Stimulated activated CD8-positive, alpha-beta memory T cell treated with anti-CD3 and anti-CD28 coated beads, Interleukin-12 subunit alpha, Interleukin-12 subunit beta, amount 100 ng/mL, for 4 hours (primary cell): ENCODE data around the gene NTHL1.

Experiments
- DNase-seq: peaks from one replicate; pipeline ENCODE4 v3.0.0-alpha.2; 2020; ENCODE audit warnings: low read depth

NTHL1 gene

GRCh38 chr16:2047330-2048115 lies at the start of gene NTHL1, which contains the start of gene TSC2:
TSS of gene NTHL1 (minus strand) at chr16:2047834. CDS start at chr16:2047823, 11 bp downstream.
TSS of gene TSC2 (plus strand) at chr16:2047985. CDS start at chr16:2048616, 631 bp downstream.
- DNase-seq: peak; percentile 90

GRCh38 chr16:2096853-2097595 lies 49.4 kb upstream of the NTHL1 start:
- DNase-seq: no peak

- DNase-seq: no peak
Measured at GRCh38 chr16:2095918-2096582, 48.4 kb upstream of the NTHL1 start.

- DNase-seq: no peak
Measured at GRCh38 chr16:2095315-2095853, 47.8 kb upstream of the NTHL1 start.

GRCh38 chr16:2093793-2094192 lies 46.2 kb upstream of the NTHL1 start:
- DNase-seq: no peak

GRCh38 chr16:2092866-2093265 lies 45.2 kb upstream of the NTHL1 start:
- DNase-seq: no peak

GRCh38 chr16:2092256-2092620 lies 44.6 kb upstream of the NTHL1 start:
- no peak for DNase-seq

- no peak for DNase-seq
Measured at GRCh38 chr16:2091547-2092255, 44.1 kb upstream of the NTHL1 start.

- no peak for DNase-seq
Measured at GRCh38 chr16:2090777-2091546, 43.3 kb upstream of the NTHL1 start.

- DNase-seq: no peak
Measured at GRCh38 chr16:2090481-2090776, 42.8 kb upstream of the NTHL1 start.

GRCh38 chr16:2089706-2090480 lies 42.3 kb upstream of the NTHL1 start:
- no peak for DNase-seq

GRCh38 chr16:2088759-2089358 lies 41.2 kb upstream of the NTHL1 start:
- no peak for DNase-seq

- DNase-seq: no peak
Measured at GRCh38 chr16:2087748-2088631, 40.4 kb upstream of the NTHL1 start.

GRCh38 chr16:2086812-2087747 lies 39.4 kb upstream of the NTHL1 start:
- DNase-seq: no peak

GRCh38 chr16:2086106-2086742 lies 38.6 kb upstream of the NTHL1 start:
- DNase-seq: no peak

GRCh38 chr16:2085669-2086068 lies 38.0 kb upstream of the NTHL1 start:
- no peak for DNase-seq

GRCh38 chr16:2084895-2085625 lies 37.4 kb upstream of the NTHL1 start:
- DNase-seq: no peak
